Measurements from ENCODE around the gene EGFLAM. TPM values are rescaled to one million over a fixed set of nuclear protein-coding genes. Genes with fewer than 3 reads are reported as not detected.

Gene EGFLAM
- total RNA-seq, 1 experiment from 2014 or later = 45.4 TPM

DNA sequence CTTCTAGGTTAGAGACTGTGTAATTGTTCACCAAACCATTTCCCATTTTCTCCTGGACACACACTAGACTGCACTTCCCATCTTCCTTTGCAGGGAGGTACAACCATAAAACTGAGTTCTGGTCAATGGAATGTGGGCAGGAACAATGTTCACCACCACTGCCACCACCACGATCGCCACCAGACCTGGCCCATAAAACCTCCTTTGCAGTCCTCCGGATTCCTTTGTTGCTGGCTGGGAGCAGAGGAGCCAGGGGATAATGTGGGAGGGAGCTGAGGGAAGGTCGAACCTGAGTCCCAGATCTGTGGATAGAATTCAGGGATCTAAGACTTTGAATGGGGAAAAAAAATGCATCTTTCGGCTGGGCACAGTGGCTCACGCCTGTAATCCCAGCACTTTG, 29.4 kb upstream of the EGFLAM start:
- no peak for DNase-seq (ENCODE audit: low spot score)
- no peaks in the 10 kb centered on the region for H3K36me3 ChIP-seq (ENCODE audit: insufficient read depth, low read length, poor library complexity, severe bottlenecking)
- TF ChIP-seq CTCF (conservative IDR thresholded peaks at IDR 0.05; ENCODE audit: low read depth, low read length) (no peak), EZH2 (IDR thresholded peaks at IDR 0.05; ENCODE audit: borderline replicate concordance, low read depth, low read length, poor library complexity, severe bottlenecking) (no peak)
- intact Hi-C loops (cut with micrococcal nuclease; ENCODE audit: unreplicated experiment) = no loop called here
- no TSS peak for BruUV-seq (replicated peaks)
- CTCF ChIA-PET = no interaction called here
- no peaks in the 10 kb centered on the region for H3K4me1 ChIP-seq (ENCODE audit: insufficient read depth, low read length, poor library complexity, severe bottlenecking)
- no peaks in the 10 kb centered on the region for H3K27me3 ChIP-seq (replicated peaks; ENCODE audit: insufficient read depth, low read depth, low read length, poor library complexity)
- no peak overlapping the region for H3K4me3 ChIP-seq (ENCODE audit: low read depth, low read length, poor library complexity, severe bottlenecking)
- H3K27ac ChIP-seq (ENCODE audit: low read depth, low read length, poor library complexity, severe bottlenecking) = no peak overlapping the region
- POLR2A ChIA-PET (ENCODE audit: low non-redundant PET) = no interaction called here
- H3K9me3 ChIP-seq (ENCODE audit: low read depth, low read length, poor library complexity, severe bottlenecking) = no peaks in the 10 kb centered on the region

GRCh38 chr5:38234737-38235136, 23.6 kb upstream of the EGFLAM start:
- Histone ChIP-seq H3K9me3 (ENCODE audit: low read depth, low read length, poor library complexity, severe bottlenecking) (peaks cover 4% of the 10 kb centered on the region), H3K27me3 (replicated peaks; ENCODE audit: insufficient read depth, low read depth, low read length, poor library complexity) (no peaks in the 10 kb centered on the region), H3K4me3 (ENCODE audit: low read depth, low read length, poor library complexity, severe bottlenecking) (no peak overlapping the region), H3K4me1 (ENCODE audit: insufficient read depth, low read length, poor library complexity, severe bottlenecking) (no peaks in the 10 kb centered on the region), H3K36me3 (ENCODE audit: insufficient read depth, low read length, poor library complexity, severe bottlenecking) (no peaks in the 10 kb centered on the region), H3K27ac (ENCODE audit: low read depth, low read length, poor library complexity, severe bottlenecking) (no peak overlapping the region)
- CTCF ChIA-PET = no interaction called here
- POLR2A ChIA-PET (ENCODE audit: low non-redundant PET) = no interaction called here
- DNase-seq (ENCODE audit: low spot score) = no peak
- TF ChIP-seq CTCF (conservative IDR thresholded peaks at IDR 0.05; ENCODE audit: low read depth, low read length) (no peak), EZH2 (IDR thresholded peaks at IDR 0.05; ENCODE audit: borderline replicate concordance, low read depth, low read length, poor library complexity, severe bottlenecking) (no peak)
- BruUV-seq (replicated peaks) = no TSS peak
- intact Hi-C loops (cut with micrococcal nuclease; ENCODE audit: unreplicated experiment) = no loop called here

DNA sequence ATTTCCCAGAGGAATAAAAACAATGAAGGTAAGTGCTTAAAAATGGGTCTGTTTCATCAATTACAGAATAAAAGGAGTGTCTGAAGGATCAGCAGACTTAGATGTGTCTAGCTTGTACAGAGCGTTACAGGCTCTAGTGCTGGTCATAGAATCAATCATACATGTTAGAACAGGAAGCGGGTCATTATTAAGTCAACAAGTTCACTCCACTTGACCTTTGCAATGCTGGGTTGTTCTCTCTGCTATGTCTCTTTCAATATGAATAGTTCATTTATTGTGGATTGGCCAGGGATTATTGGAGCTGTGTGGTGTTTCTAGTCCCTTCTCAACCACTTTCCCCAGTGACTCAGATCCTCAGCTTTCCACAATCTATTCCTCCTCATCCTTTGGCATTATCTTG, 20.7 kb upstream of the EGFLAM start:
- Histone ChIP-seq H3K27me3 (replicated peaks; ENCODE audit: insufficient read depth, low read depth, low read length, poor library complexity) (no peaks in the 10 kb centered on the region), H3K36me3 (ENCODE audit: insufficient read depth, low read length, poor library complexity, severe bottlenecking) (no peaks in the 10 kb centered on the region), H3K9me3 (ENCODE audit: low read depth, low read length, poor library complexity, severe bottlenecking) (peaks cover 4% of the 10 kb centered on the region), H3K4me1 (ENCODE audit: insufficient read depth, low read length, poor library complexity, severe bottlenecking) (no peaks in the 10 kb centered on the region), H3K4me3 (ENCODE audit: low read depth, low read length, poor library complexity, severe bottlenecking) (no peak overlapping the region), H3K27ac (ENCODE audit: low read depth, low read length, poor library complexity, severe bottlenecking) (no peak overlapping the region)
- intact Hi-C loops (cut with micrococcal nuclease; ENCODE audit: unreplicated experiment) = no loop called here
- no peak for DNase-seq (ENCODE audit: low spot score)
- BruUV-seq (replicated peaks) = no TSS peak
- ChIA-PET CTCF (no interaction called here), POLR2A (ENCODE audit: low non-redundant PET) (interaction anchor here (0.5 kb wide), 1 partner anchor 349 kb away, joined by 4 read pairs; no protein-coding TSS in a partner anchor)
- TF ChIP-seq EZH2 (IDR thresholded peaks at IDR 0.05; ENCODE audit: borderline replicate concordance, low read depth, low read length, poor library complexity, severe bottlenecking) (no peak), CTCF (conservative IDR thresholded peaks at IDR 0.05; ENCODE audit: low read depth, low read length) (no peak)
